ENCODE data around the gene ADAMTS8. TPM values are rescaled to one million over a fixed set of nuclear protein-coding genes. Genes with fewer than 3 reads are reported as not detected.

The ADAMTS8 gene
- total RNA-seq, 1 experiment from 2014 or later: not detected

DNA sequence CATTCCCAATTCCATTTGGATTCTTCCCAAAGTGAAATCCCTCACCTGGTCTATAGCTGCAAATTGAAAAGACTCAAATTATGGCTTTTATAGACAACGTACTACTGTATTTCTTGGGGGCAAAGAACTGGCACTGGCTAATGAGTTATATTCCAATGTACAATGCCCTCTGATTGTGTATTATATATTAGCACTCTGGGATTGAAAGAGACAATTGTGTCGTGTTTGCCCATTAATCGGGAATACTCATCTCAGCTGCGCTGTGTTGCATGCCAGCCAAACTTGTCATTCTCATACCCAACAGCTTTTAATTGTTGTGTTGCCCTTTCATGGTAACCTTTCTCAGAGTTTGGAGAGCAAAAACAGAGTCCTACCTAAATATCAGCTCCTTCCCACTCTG, 58.7 kb downstream of the ADAMTS8 start:
- Mint-ChIP-seq H3K4me3 (ENCODE audit: low read depth, unreplicated experiment) (no peak overlapping the region), H3K27ac (ENCODE audit: unreplicated experiment) (no peak overlapping the region), H3K4me1 (ENCODE audit: low read depth, unreplicated experiment) (no peaks in the 10 kb centered on the region), H3K9me3 (ENCODE audit: low read depth, unreplicated experiment) (no peaks in the 10 kb centered on the region), H3K36me3 (ENCODE audit: insufficient read depth, unreplicated experiment) (no peaks in the 10 kb centered on the region), H3K27me3 (ENCODE audit: unreplicated experiment) (peaks cover 13% of the 10 kb centered on the region)
- no peak for DNase-seq
- TF ChIP-seq, protein P1, sequence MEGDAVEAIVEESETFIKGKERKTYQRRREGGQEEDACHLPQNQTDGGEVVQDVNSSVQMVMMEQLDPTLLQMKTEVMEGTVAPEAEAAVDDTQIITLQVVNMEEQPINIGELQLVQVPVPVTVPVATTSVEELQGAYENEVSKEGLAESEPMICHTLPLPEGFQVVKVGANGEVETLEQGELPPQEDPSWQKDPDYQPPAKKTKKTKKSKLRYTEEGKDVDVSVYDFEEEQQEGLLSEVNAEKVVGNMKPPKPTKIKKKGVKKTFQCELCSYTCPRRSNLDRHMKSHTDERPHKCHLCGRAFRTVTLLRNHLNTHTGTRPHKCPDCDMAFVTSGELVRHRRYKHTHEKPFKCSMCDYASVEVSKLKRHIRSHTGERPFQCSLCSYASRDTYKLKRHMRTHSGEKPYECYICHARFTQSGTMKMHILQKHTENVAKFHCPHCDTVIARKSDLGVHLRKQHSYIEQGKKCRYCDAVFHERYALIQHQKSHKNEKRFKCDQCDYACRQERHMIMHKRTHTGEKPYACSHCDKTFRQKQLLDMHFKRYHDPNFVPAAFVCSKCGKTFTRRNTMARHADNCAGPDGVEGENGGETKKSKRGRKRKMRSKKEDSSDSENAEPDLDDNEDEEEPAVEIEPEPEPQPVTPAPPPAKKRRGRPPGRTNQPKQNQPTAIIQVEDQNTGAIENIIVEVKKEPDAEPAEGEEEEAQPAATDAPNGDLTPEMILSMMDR (IDR thresholded peaks at IDR 0.05; ENCODE audit: unreplicated experiment): no peak
- CTCF ChIA-PET: no interaction called here
- BruUV-seq (replicated peaks): no TSS peak
- intact Hi-C loops (cut with micrococcal nuclease; ENCODE audit: unreplicated experiment): loop anchor here (2.0 to 5.0 kb wide), 2 partner anchors 137 to 157 kb away; no protein-coding TSS in a partner anchor

DNA sequence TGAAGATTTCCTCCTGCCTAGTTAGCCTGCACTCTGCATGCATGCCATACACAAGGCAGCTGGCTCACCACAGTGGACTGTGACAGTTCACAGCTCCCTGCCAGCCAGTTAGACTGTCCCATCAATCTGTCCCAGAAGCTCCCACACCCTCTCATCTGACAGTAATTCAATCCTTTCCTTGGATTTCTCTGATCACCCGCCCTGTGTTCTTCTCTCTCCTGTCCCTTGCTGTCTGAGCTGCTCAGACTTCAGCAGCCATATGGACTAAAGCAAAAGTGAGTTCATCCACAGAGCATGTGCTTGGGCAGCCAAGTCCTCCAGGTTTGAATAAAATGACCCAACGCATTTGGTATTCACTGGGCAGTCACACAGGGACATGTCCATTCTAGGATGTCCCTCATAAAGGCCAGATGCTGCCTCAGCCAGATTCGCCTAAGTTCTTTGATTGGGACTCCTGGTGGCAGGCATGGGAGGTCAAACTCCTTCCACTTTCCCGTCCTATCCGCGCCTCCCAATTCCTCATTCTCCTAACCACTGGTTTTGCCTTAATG, 59.2 kb downstream of the ADAMTS8 start:
- no peaks in the 10 kb centered on the region for H3K36me3 Mint-ChIP-seq (ENCODE audit: insufficient read depth, unreplicated experiment)
- DNase-seq: no peak
- no peak overlapping the region for H3K4me3 Mint-ChIP-seq (ENCODE audit: low read depth, unreplicated experiment)
- intact Hi-C loops (cut with micrococcal nuclease; ENCODE audit: unreplicated experiment): no loop called here
- CTCF ChIA-PET: no interaction called here
- no peaks in the 10 kb centered on the region for H3K4me1 Mint-ChIP-seq (ENCODE audit: low read depth, unreplicated experiment)
- no peaks in the 10 kb centered on the region for H3K9me3 Mint-ChIP-seq (ENCODE audit: low read depth, unreplicated experiment)
- peaks cover 13% of the 10 kb centered on the region for H3K27me3 Mint-ChIP-seq (ENCODE audit: unreplicated experiment)
- no TSS peak for BruUV-seq (replicated peaks)
- TF ChIP-seq, protein P1 (IDR thresholded peaks at IDR 0.05; ENCODE audit: unreplicated experiment): no peak
- no peak overlapping the region for H3K27ac Mint-ChIP-seq (ENCODE audit: unreplicated experiment)

DNA sequence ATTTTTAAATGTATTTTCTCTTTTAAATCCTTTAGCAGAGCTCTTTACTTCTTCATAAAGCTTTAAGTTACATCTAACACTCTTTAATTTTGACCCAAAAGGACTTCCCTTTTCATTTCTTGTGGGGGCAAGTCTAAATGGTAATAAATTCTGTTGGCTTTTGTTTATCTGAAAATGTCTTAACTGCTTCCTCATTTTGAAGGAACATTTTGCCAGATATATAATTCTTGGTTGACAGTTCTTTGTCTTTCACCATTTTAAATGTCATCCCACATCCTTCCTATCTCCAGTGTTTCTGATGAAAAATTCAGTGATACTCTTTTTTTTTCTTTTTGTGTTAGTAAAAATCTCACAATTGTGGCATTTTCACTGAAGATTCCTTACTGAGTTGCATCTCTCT, 69.0 kb downstream of the ADAMTS8 start:
- intact Hi-C loops (cut with micrococcal nuclease; ENCODE audit: unreplicated experiment): no loop called here
- no peak overlapping the region for H3K27ac Mint-ChIP-seq (ENCODE audit: unreplicated experiment)
- H3K36me3 Mint-ChIP-seq (ENCODE audit: insufficient read depth, unreplicated experiment): no peaks in the 10 kb centered on the region
- BruUV-seq (replicated peaks): no TSS peak
- TF ChIP-seq, protein P1 (IDR thresholded peaks at IDR 0.05; ENCODE audit: unreplicated experiment): no peak
- no peak for DNase-seq
- CTCF ChIA-PET: no interaction called here
- no peaks in the 10 kb centered on the region for H3K4me1 Mint-ChIP-seq (ENCODE audit: low read depth, unreplicated experiment)
- H3K4me3 Mint-ChIP-seq (ENCODE audit: low read depth, unreplicated experiment): no peak overlapping the region
- H3K27me3 Mint-ChIP-seq (ENCODE audit: unreplicated experiment): no peaks in the 10 kb centered on the region
- peaks cover 6% of the 10 kb centered on the region for H3K9me3 Mint-ChIP-seq (ENCODE audit: low read depth, unreplicated experiment)

DNA sequence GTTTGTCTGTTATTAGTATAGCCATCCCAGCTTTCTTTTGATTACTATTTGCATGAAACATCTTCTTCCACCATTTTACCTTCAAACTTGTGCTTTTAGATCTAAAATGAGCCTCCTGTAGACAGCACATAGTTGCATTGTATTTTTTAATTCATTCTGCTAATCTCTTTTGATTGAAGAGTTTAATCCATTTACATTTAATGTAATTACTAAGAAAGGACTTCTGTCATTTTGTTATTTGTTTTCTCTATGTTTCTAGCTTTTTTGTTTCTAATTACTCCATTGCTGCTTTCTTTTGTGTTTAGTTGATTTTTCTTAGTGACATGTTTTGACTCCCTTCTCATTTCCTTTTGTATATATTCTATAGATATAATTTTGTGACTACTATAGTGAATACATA, 70.0 kb downstream of the ADAMTS8 start:
- no peak for DNase-seq
- no peak overlapping the region for H3K4me3 Mint-ChIP-seq (ENCODE audit: low read depth, unreplicated experiment)
- intact Hi-C loops (cut with micrococcal nuclease; ENCODE audit: unreplicated experiment): no loop called here
- H3K27me3 Mint-ChIP-seq (ENCODE audit: unreplicated experiment): no peaks in the 10 kb centered on the region
- CTCF ChIA-PET: no interaction called here
- H3K4me1 Mint-ChIP-seq (ENCODE audit: low read depth, unreplicated experiment): no peaks in the 10 kb centered on the region
- no peaks in the 10 kb centered on the region for H3K36me3 Mint-ChIP-seq (ENCODE audit: insufficient read depth, unreplicated experiment)
- H3K9me3 Mint-ChIP-seq (ENCODE audit: low read depth, unreplicated experiment): peaks cover 6% of the 10 kb centered on the region
- TF ChIP-seq, protein P1 (IDR thresholded peaks at IDR 0.05; ENCODE audit: unreplicated experiment): no peak
- H3K27ac Mint-ChIP-seq (ENCODE audit: unreplicated experiment): no peak overlapping the region
- BruUV-seq (replicated peaks): no TSS peak

Other genes starting within 250 kb of the ADAMTS8 start
- 23.6 and 29.7 TPM in 2 replicates for gene ZBTB44, start 113.7 kb downstream of the ADAMTS8 start, total RNA-seq (2022)
- 0.47 and 0.83 TPM in 2 replicates for gene ADAMTS15, start 20.0 kb upstream of the ADAMTS8 start, total RNA-seq (2022)

Data from Calu3 (cell line).